ENCODE measurements around the gene RASSF5. TPM values are rescaled to one million over a fixed set of nuclear protein-coding genes. Genes with fewer than 3 reads are reported as not detected.

Gene RASSF5
- total and polyA plus RNA-seq, 2 experiments from 2014 or later, result 0.48 to 4.4 TPM

DNA sequence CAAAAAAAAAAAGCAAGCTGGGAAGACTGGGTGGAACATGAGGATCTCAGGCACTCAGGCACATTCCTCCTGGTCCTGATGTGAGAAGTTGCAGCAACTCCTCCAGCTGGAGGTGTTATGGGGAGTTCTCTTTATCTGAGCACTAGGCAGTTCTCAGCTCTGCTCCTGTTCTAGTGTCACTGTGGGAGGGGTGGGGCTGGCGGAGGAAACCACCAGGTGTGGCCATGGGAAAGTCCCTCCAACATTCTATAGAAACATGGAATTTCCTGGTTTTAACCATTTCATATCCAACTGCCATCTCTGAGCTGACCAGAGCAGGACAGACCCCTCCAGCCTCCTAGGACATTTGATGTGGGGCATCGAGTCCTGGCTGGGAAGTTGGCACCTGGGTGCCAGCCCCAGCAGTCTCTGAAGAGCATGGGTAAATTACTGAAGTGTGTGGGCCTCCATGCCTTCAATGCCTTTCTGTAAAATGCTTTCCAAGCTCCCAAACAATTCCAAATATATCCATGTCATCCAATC is 37.9 kb upstream of the RASSF5 start:
- Mint-ChIP-seq H3K27me3 (ENCODE audit: insufficient read depth, low read depth, poor library complexity) (peaks cover 18% of the 10 kb centered on the region), H3K4me1 (peaks cover 65% of the 10 kb centered on the region), H3K36me3 (ENCODE audit: low read depth) (peaks cover 8% of the 10 kb centered on the region; the same call in 2 of the 3 replicates), H3K27ac (peak overlapping the region; percentile 86; the same call in 1 of the 2 replicates), H3K9me3 (no peaks in the 10 kb centered on the region; the same call in 2 of the 3 replicates), H3K4me3 (peak overlapping the region; percentile 77)
- Histone ChIP-seq H3K9me2 (ENCODE audit: insufficient read depth) (no peaks in the 10 kb centered on the region), H3K4me1 (ENCODE audit: insufficient read depth) (peaks cover 40% of the 10 kb centered on the region), H3K79me2 (replicated peaks; ENCODE audit: insufficient read depth) (no peaks in the 10 kb centered on the region), H3K27me3 (ENCODE audit: insufficient read depth) (no peaks in the 10 kb centered on the region), H3K27ac (ENCODE audit: low read depth) (no peak overlapping the region), H3K36me3 (ENCODE audit: insufficient read depth) (no peaks in the 10 kb centered on the region), H3K4me3 (no peak overlapping the region), H2AFZ (peak overlapping the region; percentile 100), H3F3A (replicated peaks; ENCODE audit: low read depth) (no peaks in the 10 kb centered on the region), H3K4me2 (peak overlapping the region; percentile 92), H4K20me1 (replicated peaks; ENCODE audit: insufficient read depth) (no peaks in the 10 kb centered on the region)
- ATAC-seq (no peak), DNase-seq (ENCODE audit: low spot score) (peak; percentile 9)
- TF ChIP-seq ZNF114 (CRISPR knock-in tag; IDR thresholded peaks at IDR 0.05) (no peak), EZH2phosphoT487 (IDR thresholded peaks at IDR 0.05; ENCODE audit: unreplicated experiment) (no peak)

DNA sequence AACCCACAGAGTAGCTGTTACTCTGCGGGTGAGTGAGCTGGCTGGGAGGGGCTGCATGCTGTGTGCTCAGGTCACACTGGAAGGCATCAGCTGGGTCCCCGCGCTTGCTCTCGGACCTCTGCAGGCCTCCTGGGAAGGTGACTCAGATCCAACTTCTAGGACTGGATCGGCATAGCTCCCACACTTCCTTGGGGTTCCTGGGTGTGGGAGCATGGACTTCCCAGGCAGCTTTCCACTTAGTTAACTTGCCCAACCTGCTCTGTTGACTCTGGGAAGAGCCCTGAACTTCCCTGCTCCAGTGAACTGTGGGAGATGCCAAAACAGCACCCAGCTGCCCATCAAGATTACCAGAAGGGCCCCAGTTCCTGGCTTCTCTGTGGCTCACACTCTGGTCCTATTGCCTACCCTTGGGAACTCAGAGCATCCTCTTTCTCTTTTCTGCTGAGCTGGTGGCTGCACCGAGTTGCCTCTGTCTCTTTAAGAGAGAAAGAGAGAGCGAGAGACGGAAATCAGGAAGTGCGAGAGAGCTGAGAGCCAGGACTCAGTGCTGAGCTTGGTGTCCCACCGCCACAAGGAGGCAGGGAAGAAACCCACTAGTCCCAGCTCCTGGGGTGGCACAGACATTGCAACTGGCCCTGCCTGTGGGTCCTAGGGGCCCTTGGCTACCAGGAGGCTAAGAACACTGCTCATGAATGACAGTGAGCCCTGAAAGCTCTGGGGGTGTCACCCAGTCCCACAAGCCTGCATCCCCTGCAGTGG is 37.2 kb upstream of the RASSF5 start, which contains the start of gene IKBKE:
Gene IKBKE (plus strand): TSS at position 544 of the 759 bp plus-strand sequence. CDS start 2,752 bp downstream, outside the sequence.
- ATAC-seq, result peak; percentile 74
- Mint-ChIP-seq H3K36me3 (ENCODE audit: low read depth) (peaks cover 11% of the 10 kb centered on the region), H3K4me3 (peak within 1 kb of the TSS; percentile 77), H3K4me1 (peaks cover 62% of the 10 kb centered on the region), H3K27me3 (ENCODE audit: insufficient read depth, low read depth, poor library complexity) (peaks cover 18% of the 10 kb centered on the region), H3K27ac (peak within 1 kb of the TSS; percentile 86), H3K9me3 (no peaks in the 10 kb centered on the region; the same call in 2 of the 3 replicates)
- no peaks in the 10 kb centered on the region for H3K9me2 ChIP-seq (ENCODE audit: insufficient read depth)
- peaks cover 40% of the 10 kb centered on the region for H3K4me1 ChIP-seq (ENCODE audit: insufficient read depth)
- no peaks in the 10 kb centered on the region for H3K36me3 ChIP-seq (ENCODE audit: insufficient read depth)
- no peaks in the 10 kb centered on the region for H3K27me3 ChIP-seq (ENCODE audit: insufficient read depth)
- peak; percentile 81 for DNase-seq (ENCODE audit: low spot score)
- no peaks in the 10 kb centered on the region for H3K79me2 ChIP-seq (replicated peaks; ENCODE audit: insufficient read depth)
- peak within 1 kb of the TSS; percentile 100 for H2AFZ ChIP-seq
- H3K27ac ChIP-seq (ENCODE audit: low read depth), result 0 out of 2 replicates have a peak within 1 kb of the TSS, but pooled peaks have one; percentile 47
- TF ChIP-seq EZH2 (IDR thresholded peaks at IDR 0.05; ENCODE audit: low read depth, unreplicated experiment) (no peak), ETS1 (IDR thresholded peaks at IDR 0.05) (0 out of 2 replicates have a peak, but pooled peaks have one; percentile 14), ZNF331 (CRISPR knock-in tag; IDR thresholded peaks at IDR 0.05; ENCODE audit: low read depth) (no peak), POLR2AphosphoS5 (IDR thresholded peaks at IDR 0.05; ENCODE audit: low read depth) (peak; percentile 22; the same call in 1 of the 2 replicates), CREB1 (CRISPR knock-in tag; IDR thresholded peaks at IDR 0.05; ENCODE audit: low read depth) (no peak), EZH2phosphoT487 (IDR thresholded peaks at IDR 0.05; ENCODE audit: unreplicated experiment) (no peak), ZNF462 (CRISPR knock-in tag; IDR thresholded peaks at IDR 0.05) (no peak), STAT1 (IDR thresholded peaks at IDR 0.05; ENCODE audit: unreplicated experiment) (no peak), ZNF114 (CRISPR knock-in tag; IDR thresholded peaks at IDR 0.05) (no peak), NANOG (IDR thresholded peaks at IDR 0.05; ENCODE audit: borderline replicate concordance) (no peak)
- TF ChIP-seq, protein P1, sequence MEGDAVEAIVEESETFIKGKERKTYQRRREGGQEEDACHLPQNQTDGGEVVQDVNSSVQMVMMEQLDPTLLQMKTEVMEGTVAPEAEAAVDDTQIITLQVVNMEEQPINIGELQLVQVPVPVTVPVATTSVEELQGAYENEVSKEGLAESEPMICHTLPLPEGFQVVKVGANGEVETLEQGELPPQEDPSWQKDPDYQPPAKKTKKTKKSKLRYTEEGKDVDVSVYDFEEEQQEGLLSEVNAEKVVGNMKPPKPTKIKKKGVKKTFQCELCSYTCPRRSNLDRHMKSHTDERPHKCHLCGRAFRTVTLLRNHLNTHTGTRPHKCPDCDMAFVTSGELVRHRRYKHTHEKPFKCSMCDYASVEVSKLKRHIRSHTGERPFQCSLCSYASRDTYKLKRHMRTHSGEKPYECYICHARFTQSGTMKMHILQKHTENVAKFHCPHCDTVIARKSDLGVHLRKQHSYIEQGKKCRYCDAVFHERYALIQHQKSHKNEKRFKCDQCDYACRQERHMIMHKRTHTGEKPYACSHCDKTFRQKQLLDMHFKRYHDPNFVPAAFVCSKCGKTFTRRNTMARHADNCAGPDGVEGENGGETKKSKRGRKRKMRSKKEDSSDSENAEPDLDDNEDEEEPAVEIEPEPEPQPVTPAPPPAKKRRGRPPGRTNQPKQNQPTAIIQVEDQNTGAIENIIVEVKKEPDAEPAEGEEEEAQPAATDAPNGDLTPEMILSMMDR (conservative IDR thresholded peaks at IDR 0.05; ENCODE audit: low read depth in 2 of 2), result peak in 1 of 2 experiments; percentile 36; a peak in 3 of 4 replicates
- H3K4me3 ChIP-seq, result peak within 1 kb of the TSS; percentile 71
- peak within 1 kb of the TSS; percentile 92 for H3K4me2 ChIP-seq
- H4K20me1 ChIP-seq (replicated peaks; ENCODE audit: insufficient read depth), result no peaks in the 10 kb centered on the region
- H3F3A ChIP-seq (replicated peaks; ENCODE audit: low read depth), result no peaks in the 10 kb centered on the region
